DOHH2 (cell line): ENCODE results near the gene IFRD2.

ENCODE experiments used
- EZH2phosphoT487 ChIP-seq: fragments of 200-600 bp; sonication (generic); IDR thresholded peaks from 2 replicates; pipeline ENCODE4 v1.6.1; 2017; ENCODE audit warnings: borderline replicate concordance, mild to moderate bottlenecking, antibody characterized with exemption, low read length, moderate library complexity, mixed read lengths
- TF ChIP-seq, protein P1 (sequence below): fragments of 200-600 bp; sonication (generic); IDR thresholded peaks from one replicate; pipeline ENCODE4 v1.5.1; 2014; ENCODE audit warnings: antibody characterized with exemption, mild to moderate bottlenecking, low read depth, low read length; ENCODE audit not compliant: poor library complexity, severe bottlenecking

DNA sequence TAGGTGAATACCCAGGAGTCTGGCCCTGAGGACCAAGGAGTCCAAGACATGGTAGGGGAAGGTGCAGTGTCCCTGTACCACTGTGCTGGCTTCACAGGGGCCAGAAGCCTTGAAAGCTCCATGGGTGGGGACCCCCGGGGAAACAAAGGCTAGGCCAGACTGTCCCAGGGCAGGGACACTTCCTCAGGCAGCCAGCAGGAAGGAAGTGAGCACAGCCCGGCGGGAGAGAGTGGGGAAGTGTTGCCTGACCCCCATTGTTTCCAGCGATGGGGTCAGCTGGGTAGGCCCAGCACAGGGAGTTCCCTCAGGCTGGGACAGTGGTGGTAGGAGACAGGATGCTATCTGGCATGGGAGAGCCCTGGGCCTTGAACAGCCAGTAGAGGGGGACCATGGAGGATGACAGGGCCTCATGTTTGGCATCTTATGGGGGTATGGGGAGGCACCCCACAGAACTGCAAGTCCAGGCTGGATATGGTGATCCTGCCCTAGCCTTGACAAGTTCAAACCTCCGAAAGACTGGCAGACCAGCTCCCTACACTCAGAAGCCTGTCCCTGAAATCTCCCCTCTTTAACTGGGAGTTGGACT lies 31.5 kb upstream of the IFRD2 start:
- TF ChIP-seq, protein P1, sequence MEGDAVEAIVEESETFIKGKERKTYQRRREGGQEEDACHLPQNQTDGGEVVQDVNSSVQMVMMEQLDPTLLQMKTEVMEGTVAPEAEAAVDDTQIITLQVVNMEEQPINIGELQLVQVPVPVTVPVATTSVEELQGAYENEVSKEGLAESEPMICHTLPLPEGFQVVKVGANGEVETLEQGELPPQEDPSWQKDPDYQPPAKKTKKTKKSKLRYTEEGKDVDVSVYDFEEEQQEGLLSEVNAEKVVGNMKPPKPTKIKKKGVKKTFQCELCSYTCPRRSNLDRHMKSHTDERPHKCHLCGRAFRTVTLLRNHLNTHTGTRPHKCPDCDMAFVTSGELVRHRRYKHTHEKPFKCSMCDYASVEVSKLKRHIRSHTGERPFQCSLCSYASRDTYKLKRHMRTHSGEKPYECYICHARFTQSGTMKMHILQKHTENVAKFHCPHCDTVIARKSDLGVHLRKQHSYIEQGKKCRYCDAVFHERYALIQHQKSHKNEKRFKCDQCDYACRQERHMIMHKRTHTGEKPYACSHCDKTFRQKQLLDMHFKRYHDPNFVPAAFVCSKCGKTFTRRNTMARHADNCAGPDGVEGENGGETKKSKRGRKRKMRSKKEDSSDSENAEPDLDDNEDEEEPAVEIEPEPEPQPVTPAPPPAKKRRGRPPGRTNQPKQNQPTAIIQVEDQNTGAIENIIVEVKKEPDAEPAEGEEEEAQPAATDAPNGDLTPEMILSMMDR: no peak
- TF ChIP-seq EZH2phosphoT487: no peak
